ENCODE data around the gene SLCO3A1. TPM values are rescaled to one million over a fixed set of nuclear protein-coding genes. Genes with fewer than 3 reads are reported as not detected.
A peak's percentile ranks its signal among the peaks of the same experiment; 100 is the strongest.

SLCO3A1 gene
- total and polyA plus RNA-seq, 2 donors (not counting 1 experiment from before 2014, with no cell fraction given) = 8.1 to 16.8 TPM

DNA sequence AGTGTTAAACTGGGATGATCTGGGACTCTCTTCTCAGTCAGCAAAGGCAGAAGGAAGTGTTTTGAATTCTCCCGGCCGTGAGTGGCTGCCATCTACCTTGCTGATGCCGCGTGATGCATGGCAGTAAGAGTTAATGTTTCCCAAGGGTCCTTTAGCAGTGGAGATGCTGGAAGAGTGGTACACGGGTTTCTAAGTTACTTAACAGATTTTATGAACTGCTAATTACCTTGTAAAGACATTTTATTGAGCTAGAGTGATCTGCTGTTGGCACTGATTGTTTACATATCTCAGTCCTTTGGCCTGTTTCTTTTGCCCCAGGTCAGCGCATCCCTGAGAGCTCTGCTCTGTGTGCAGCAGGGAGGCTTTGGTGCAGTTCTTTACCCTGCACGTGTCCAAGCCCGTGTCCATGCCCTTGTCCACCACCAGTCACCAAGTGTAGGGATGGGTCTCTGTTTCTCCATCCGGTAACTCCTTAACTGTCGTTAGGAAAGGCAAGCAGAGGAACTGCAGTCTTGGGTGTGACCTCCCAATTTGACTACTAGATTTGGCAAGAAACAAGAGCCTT is 172.3 kb downstream of the SLCO3A1 start:
- no peak for DNase-seq (ENCODE audit: low read depth in 2 of 2)
- Histone ChIP-seq H3K79me2 (ENCODE audit: control insufficient read depth, insufficient read depth, low read length) (no peaks in the 10 kb centered on the region), H4K20me1 (ENCODE audit: control insufficient read depth, extremely low read depth, insufficient read depth, low read length) (no peaks in the 10 kb centered on the region), H3K27me3 (ENCODE audit: control insufficient read depth, insufficient read depth, low read length) (no peaks in the 10 kb centered on the region), H3K27ac (ENCODE audit: insufficient read depth, low read length) (no peak overlapping the region), H3K9me3 (ENCODE audit: control insufficient read depth, insufficient read depth, low read depth, low read length) (no peaks in the 10 kb centered on the region), H3K36me3 (ENCODE audit: control insufficient read depth, insufficient read depth, low read length) (no peaks in the 10 kb centered on the region), H3K4me1 (ENCODE audit: control insufficient read depth, extremely low read depth, insufficient read depth, low read length) (no peaks in the 10 kb centered on the region), H2AFZ (ENCODE audit: low read length) (no peak overlapping the region), H3K4me2 (ENCODE audit: extremely low read depth, insufficient read depth, low read length) (no peak overlapping the region), H3K9ac (ENCODE audit: insufficient read depth, low read length) (no peak overlapping the region), H3K4me3 (replicated peaks in 1 of 4; ENCODE audit: control extremely low read depth in 1 of 4, insufficient read depth in 1 of 4, low read depth in 3 of 4, low read length in 4 of 4) (no peak overlapping the region)
- TF ChIP-seq, protein P1, sequence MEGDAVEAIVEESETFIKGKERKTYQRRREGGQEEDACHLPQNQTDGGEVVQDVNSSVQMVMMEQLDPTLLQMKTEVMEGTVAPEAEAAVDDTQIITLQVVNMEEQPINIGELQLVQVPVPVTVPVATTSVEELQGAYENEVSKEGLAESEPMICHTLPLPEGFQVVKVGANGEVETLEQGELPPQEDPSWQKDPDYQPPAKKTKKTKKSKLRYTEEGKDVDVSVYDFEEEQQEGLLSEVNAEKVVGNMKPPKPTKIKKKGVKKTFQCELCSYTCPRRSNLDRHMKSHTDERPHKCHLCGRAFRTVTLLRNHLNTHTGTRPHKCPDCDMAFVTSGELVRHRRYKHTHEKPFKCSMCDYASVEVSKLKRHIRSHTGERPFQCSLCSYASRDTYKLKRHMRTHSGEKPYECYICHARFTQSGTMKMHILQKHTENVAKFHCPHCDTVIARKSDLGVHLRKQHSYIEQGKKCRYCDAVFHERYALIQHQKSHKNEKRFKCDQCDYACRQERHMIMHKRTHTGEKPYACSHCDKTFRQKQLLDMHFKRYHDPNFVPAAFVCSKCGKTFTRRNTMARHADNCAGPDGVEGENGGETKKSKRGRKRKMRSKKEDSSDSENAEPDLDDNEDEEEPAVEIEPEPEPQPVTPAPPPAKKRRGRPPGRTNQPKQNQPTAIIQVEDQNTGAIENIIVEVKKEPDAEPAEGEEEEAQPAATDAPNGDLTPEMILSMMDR (conservative IDR thresholded peaks at IDR 0.05 in 1 of 2, IDR thresholded peaks at IDR 0.05 in 1 of 2; ENCODE audit: low read depth in 1 of 2, low read length in 2 of 2) = no peak
- no peak for TF ChIP-seq EZH2 (IDR thresholded peaks at IDR 0.05; ENCODE audit: low read length, missing control alignments)

DNA sequence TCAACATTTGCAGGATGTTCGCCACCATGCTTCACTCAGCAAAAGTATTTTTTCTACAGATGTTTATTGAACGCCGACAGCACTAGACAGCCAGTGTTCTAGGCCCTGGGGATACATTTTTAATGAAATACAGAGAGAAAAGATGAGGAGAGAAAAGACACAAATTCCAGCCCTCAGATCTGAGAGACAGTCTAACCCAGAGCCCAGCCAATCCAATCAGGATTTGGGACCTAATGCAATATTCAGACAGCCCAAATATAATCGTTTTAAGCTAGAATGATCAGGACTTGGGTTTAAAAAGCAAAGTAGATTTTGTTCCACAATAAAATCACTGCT is 174.8 kb downstream of the SLCO3A1 start:
- Histone ChIP-seq H3K36me3 (ENCODE audit: control insufficient read depth, insufficient read depth, low read length) (no peaks in the 10 kb centered on the region), H3K4me1 (ENCODE audit: control insufficient read depth, extremely low read depth, insufficient read depth, low read length) (no peaks in the 10 kb centered on the region), H2AFZ (ENCODE audit: low read length) (no peak overlapping the region), H4K20me1 (ENCODE audit: control insufficient read depth, extremely low read depth, insufficient read depth, low read length) (no peaks in the 10 kb centered on the region), H3K79me2 (ENCODE audit: control insufficient read depth, insufficient read depth, low read length) (no peaks in the 10 kb centered on the region), H3K9me3 (ENCODE audit: control insufficient read depth, insufficient read depth, low read depth, low read length) (no peaks in the 10 kb centered on the region), H3K9ac (ENCODE audit: insufficient read depth, low read length) (no peak overlapping the region), H3K4me2 (ENCODE audit: extremely low read depth, insufficient read depth, low read length) (peak overlapping the region; percentile 4), H3K4me3 (replicated peaks in 1 of 4; ENCODE audit: control extremely low read depth in 1 of 4, insufficient read depth in 1 of 4, low read depth in 3 of 4, low read length in 4 of 4) (no peak overlapping the region), H3K27me3 (ENCODE audit: control insufficient read depth, insufficient read depth, low read length) (no peaks in the 10 kb centered on the region), H3K27ac (ENCODE audit: insufficient read depth, low read length) (no peak overlapping the region)
- DNase-seq (ENCODE audit: low read depth in 2 of 2) = no peak
- TF ChIP-seq EZH2 (IDR thresholded peaks at IDR 0.05; ENCODE audit: low read length, missing control alignments) = no peak
- TF ChIP-seq, protein P1 (conservative IDR thresholded peaks at IDR 0.05 in 1 of 2, IDR thresholded peaks at IDR 0.05 in 1 of 2; ENCODE audit: low read depth in 1 of 2, low read length in 2 of 2) = no peak

DNA sequence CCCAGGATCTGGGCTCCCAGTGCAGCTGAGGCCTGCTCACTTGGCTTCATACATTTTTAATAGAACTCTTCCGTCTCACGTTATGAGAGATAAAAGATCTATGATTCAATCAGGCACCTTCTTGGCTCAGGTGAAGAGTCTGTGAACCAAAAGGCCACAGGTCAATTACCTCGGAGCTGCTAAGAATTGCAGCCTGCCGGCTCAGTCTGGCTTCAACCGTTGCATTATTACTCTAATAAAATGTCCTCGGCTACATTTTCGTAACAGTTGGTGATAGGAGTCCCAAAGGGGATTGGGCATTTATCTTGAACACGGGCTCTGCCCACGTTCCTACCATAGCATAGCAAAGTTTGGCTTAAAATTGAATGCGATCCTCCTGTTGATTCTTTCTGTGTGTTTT is 176.3 kb downstream of the SLCO3A1 start:
- no peaks in the 10 kb centered on the region for H3K4me1 ChIP-seq (ENCODE audit: control insufficient read depth, extremely low read depth, insufficient read depth, low read length)
- no peaks in the 10 kb centered on the region for H3K79me2 ChIP-seq (ENCODE audit: control insufficient read depth, insufficient read depth, low read length)
- no peaks in the 10 kb centered on the region for H3K36me3 ChIP-seq (ENCODE audit: control insufficient read depth, insufficient read depth, low read length)
- H3K4me2 ChIP-seq (ENCODE audit: extremely low read depth, insufficient read depth, low read length) = no peak overlapping the region
- TF ChIP-seq, protein P1 (conservative IDR thresholded peaks at IDR 0.05 in 1 of 2, IDR thresholded peaks at IDR 0.05 in 1 of 2; ENCODE audit: low read depth in 1 of 2, low read length in 2 of 2) = no peak
- TF ChIP-seq EZH2 (IDR thresholded peaks at IDR 0.05; ENCODE audit: low read length, missing control alignments) = no peak
- H3K27ac ChIP-seq (ENCODE audit: insufficient read depth, low read length) = no peak overlapping the region
- no peaks in the 10 kb centered on the region for H3K27me3 ChIP-seq (ENCODE audit: control insufficient read depth, insufficient read depth, low read length)
- H2AFZ ChIP-seq (ENCODE audit: low read length) = no peak overlapping the region
- H3K9me3 ChIP-seq (ENCODE audit: control insufficient read depth, insufficient read depth, low read depth, low read length) = no peaks in the 10 kb centered on the region
- no peak overlapping the region for H3K4me3 ChIP-seq (replicated peaks in 1 of 4; ENCODE audit: control extremely low read depth in 1 of 4, insufficient read depth in 1 of 4, low read depth in 3 of 4, low read length in 4 of 4)
- H4K20me1 ChIP-seq (ENCODE audit: control insufficient read depth, extremely low read depth, insufficient read depth, low read length) = no peaks in the 10 kb centered on the region
- no peak overlapping the region for H3K9ac ChIP-seq (ENCODE audit: insufficient read depth, low read length)
- DNase-seq (ENCODE audit: low read depth in 2 of 2) = no peak
